ENCODE data around the gene VPREB1. TPM values are rescaled to one million over a fixed set of nuclear protein-coding genes. Genes with fewer than 3 reads are reported as not detected.

The VPREB1 gene
- total RNA-seq, 1 experiment from 2014 or later, result not detected

DNA sequence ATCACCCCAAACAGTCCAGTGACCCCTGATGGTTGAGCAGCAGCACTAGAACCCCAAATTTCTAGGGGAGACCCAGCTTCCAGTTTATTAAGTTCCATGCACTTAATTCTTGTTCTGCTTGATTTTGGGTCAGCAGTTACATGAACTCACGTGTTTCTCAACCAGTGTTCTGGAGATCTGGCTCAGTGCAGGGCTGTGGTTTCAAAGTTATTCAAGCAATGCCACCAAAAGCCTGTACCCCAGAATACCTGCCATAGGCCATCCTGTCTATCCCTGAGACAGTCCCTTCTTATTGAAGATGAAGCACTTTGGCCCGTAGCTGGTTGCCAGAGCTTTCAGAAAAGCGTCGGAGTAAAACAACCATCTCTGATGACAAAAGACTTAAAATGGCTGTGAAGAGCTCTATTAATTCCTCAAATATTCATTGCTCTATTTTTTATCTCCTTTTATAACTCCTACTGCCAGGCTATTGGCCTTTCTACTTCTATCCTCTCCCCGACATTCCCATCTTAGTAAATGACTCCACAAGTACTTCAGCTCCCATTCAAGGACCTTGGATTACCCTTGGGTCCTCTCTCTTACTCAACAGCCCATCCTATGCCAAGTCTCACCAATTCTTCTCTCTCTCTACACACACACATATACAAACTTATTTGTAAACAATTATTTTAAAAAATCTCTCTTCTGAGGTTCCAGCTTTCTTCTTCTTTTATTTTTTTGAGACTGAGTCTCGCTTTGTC is 18.0 kb upstream of the VPREB1 start:
- DNase-seq (ENCODE audit: low spot score), result no peak
- no peaks in the 10 kb centered on the region for H3K36me3 ChIP-seq (ENCODE audit: insufficient read depth, low read length, poor library complexity, severe bottlenecking)
- ChIA-PET CTCF (interaction anchor here (0.5 kb wide), 1 partner anchor 81 kb away, joined by 4 read pairs; no protein-coding TSS in a partner anchor), POLR2A (ENCODE audit: low non-redundant PET) (no interaction called here)
- no peak overlapping the region for H3K4me3 ChIP-seq (ENCODE audit: low read depth, low read length, poor library complexity, severe bottlenecking)
- H3K9me3 ChIP-seq (ENCODE audit: low read depth, low read length, poor library complexity, severe bottlenecking), result no peaks in the 10 kb centered on the region
- no peaks in the 10 kb centered on the region for H3K4me1 ChIP-seq (ENCODE audit: insufficient read depth, low read length, poor library complexity, severe bottlenecking)
- TF ChIP-seq EZH2 (IDR thresholded peaks at IDR 0.05; ENCODE audit: borderline replicate concordance, low read depth, low read length, poor library complexity, severe bottlenecking), result no peak
- H3K27ac ChIP-seq (ENCODE audit: low read depth, low read length, poor library complexity, severe bottlenecking), result no peak overlapping the region
- no peaks in the 10 kb centered on the region for H3K27me3 ChIP-seq (replicated peaks; ENCODE audit: insufficient read depth, low read depth, low read length, poor library complexity)
- no TSS peak for BruUV-seq (replicated peaks)
- intact Hi-C loops (cut with micrococcal nuclease; ENCODE audit: unreplicated experiment), result no loop called here

DNA sequence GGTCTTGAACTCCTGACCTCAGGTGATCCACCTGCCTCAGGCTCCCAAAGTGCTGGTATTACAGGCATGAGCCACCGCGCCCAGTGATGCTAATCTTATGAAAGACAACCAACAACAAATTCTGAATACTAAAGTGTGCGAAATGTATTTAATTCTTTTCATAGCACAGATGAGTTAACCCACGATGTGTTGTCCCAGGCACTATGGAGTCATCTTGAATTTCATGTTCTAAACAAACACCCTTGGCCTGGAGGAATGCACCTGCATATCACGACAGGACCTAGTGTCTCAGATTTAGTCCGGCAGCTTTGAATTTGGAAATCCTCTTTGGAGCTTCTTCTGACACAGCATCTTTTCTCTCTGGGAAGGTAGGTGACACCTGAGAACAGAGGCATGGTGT is 16.2 kb upstream of the VPREB1 start:
- no peaks in the 10 kb centered on the region for H3K27me3 ChIP-seq (replicated peaks; ENCODE audit: insufficient read depth, low read depth, low read length, poor library complexity)
- CTCF ChIA-PET, result no interaction called here
- no peaks in the 10 kb centered on the region for H3K36me3 ChIP-seq (ENCODE audit: insufficient read depth, low read length, poor library complexity, severe bottlenecking)

GRCh38 chr22:22228921-22229320 is 15.7 kb upstream of the VPREB1 start:
- intact Hi-C loops (cut with micrococcal nuclease; ENCODE audit: unreplicated experiment), result no loop called here
- H3K9me3 ChIP-seq (ENCODE audit: low read depth, low read length, poor library complexity, severe bottlenecking), result no peaks in the 10 kb centered on the region
- no peaks in the 10 kb centered on the region for H3K4me1 ChIP-seq (ENCODE audit: insufficient read depth, low read length, poor library complexity, severe bottlenecking)
- ChIA-PET CTCF (no interaction called here), POLR2A (ENCODE audit: low non-redundant PET) (no interaction called here)
- no peak overlapping the region for H3K27ac ChIP-seq (ENCODE audit: low read depth, low read length, poor library complexity, severe bottlenecking)
- H3K4me3 ChIP-seq (ENCODE audit: low read depth, low read length, poor library complexity, severe bottlenecking), result no peak overlapping the region
- no TSS peak for BruUV-seq (replicated peaks)
- DNase-seq (ENCODE audit: low spot score), result no peak
- no peaks in the 10 kb centered on the region for H3K36me3 ChIP-seq (ENCODE audit: insufficient read depth, low read length, poor library complexity, severe bottlenecking)
- no peaks in the 10 kb centered on the region for H3K27me3 ChIP-seq (replicated peaks; ENCODE audit: insufficient read depth, low read depth, low read length, poor library complexity)
- TF ChIP-seq, protein P1, sequence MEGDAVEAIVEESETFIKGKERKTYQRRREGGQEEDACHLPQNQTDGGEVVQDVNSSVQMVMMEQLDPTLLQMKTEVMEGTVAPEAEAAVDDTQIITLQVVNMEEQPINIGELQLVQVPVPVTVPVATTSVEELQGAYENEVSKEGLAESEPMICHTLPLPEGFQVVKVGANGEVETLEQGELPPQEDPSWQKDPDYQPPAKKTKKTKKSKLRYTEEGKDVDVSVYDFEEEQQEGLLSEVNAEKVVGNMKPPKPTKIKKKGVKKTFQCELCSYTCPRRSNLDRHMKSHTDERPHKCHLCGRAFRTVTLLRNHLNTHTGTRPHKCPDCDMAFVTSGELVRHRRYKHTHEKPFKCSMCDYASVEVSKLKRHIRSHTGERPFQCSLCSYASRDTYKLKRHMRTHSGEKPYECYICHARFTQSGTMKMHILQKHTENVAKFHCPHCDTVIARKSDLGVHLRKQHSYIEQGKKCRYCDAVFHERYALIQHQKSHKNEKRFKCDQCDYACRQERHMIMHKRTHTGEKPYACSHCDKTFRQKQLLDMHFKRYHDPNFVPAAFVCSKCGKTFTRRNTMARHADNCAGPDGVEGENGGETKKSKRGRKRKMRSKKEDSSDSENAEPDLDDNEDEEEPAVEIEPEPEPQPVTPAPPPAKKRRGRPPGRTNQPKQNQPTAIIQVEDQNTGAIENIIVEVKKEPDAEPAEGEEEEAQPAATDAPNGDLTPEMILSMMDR (conservative IDR thresholded peaks at IDR 0.05; ENCODE audit: low read depth, low read length), result no peak
- TF ChIP-seq EZH2 (IDR thresholded peaks at IDR 0.05; ENCODE audit: borderline replicate concordance, low read depth, low read length, poor library complexity, severe bottlenecking), result no peak

More for the DNA sequence above, 16.2 kb upstream of the VPREB1 start:
- no peaks in the 10 kb centered on the region for H3K9me3 ChIP-seq (ENCODE audit: low read depth, low read length, poor library complexity, severe bottlenecking)
- no peak for DNase-seq (ENCODE audit: low spot score)
- no TSS peak for BruUV-seq (replicated peaks)
- no peaks in the 10 kb centered on the region for H3K4me1 ChIP-seq (ENCODE audit: insufficient read depth, low read length, poor library complexity, severe bottlenecking)
- no peak overlapping the region for H3K27ac ChIP-seq (ENCODE audit: low read depth, low read length, poor library complexity, severe bottlenecking)
- intact Hi-C loops (cut with micrococcal nuclease; ENCODE audit: unreplicated experiment), result no loop called here
- H3K4me3 ChIP-seq (ENCODE audit: low read depth, low read length, poor library complexity, severe bottlenecking), result no peak overlapping the region
- TF ChIP-seq EZH2 (IDR thresholded peaks at IDR 0.05; ENCODE audit: borderline replicate concordance, low read depth, low read length, poor library complexity, severe bottlenecking), result no peak
- TF ChIP-seq, protein P1 (conservative IDR thresholded peaks at IDR 0.05; ENCODE audit: low read depth, low read length), result no peak
- POLR2A ChIA-PET (ENCODE audit: low non-redundant PET), result no interaction called here
